Common myeloid progenitor, CD34-positive (primary cell): ENCODE measurements around the gene TENM4.

ENCODE experiments used
- CTCF ChIA-PET: fragments of 350-600 bp; sonication (Branson Sonifier 250); formaldehyde crosslinking; loops from one replicate; lab custom pipeline; 2021; ENCODE audit warnings: antibody characterized with exemption; lab: Charles Lee
- POLR2A ChIA-PET: fragments of 350-600 bp; sonication (Branson Sonifier 250); formaldehyde crosslinking; loops from one replicate; lab custom pipeline; 2021; ENCODE audit warnings: antibody characterized with exemption; lab: Charles Lee
- DNase-seq, 3 donors: peaks; one replicate each; pipeline versions ENCODE4 v3.0.0 to v3.0.0-alpha.2; 2013
- H3K27ac ChIP-seq, 2 experiments: 1 replicate in 1 of 2; 2 replicates in 1 of 2; pipeline ENCODE4 v1.7.0; 2013; ENCODE audit warnings: inconsistent platforms in 2 of 2, low read length in 2 of 2, mild to moderate bottlenecking in 2 of 2, low read depth in 1 of 2, moderate library complexity in 1 of 2; ENCODE audit not compliant: severe bottlenecking in 2 of 2, insufficient read depth in 1 of 2, poor library complexity in 1 of 2
- H3K27me3 ChIP-seq, 5 experiments: replicated peaks in 2 of 5; 1 replicate in 3 of 5; 2 replicates in 2 of 5; pipeline versions ENCODE4 v1.6.1 to v1.7.0; 2013; ENCODE audit warnings: low read length in 4 of 5, mild to moderate bottlenecking in 2 of 5, moderate library complexity in 2 of 5, inconsistent platforms in 1 of 5; ENCODE audit not compliant: insufficient read depth in 5 of 5, control insufficient read depth in 4 of 5
- H3K36me3 ChIP-seq, 4 experiments: 1 replicate in 2 of 4; 2 replicates in 2 of 4; pipeline versions ENCODE4 v1.6.1 to v1.7.0; 2013; ENCODE audit warnings: low read length in 3 of 4, control low read depth in 1 of 4, mild to moderate bottlenecking in 1 of 4; ENCODE audit not compliant: control insufficient read depth in 4 of 4, insufficient read depth in 4 of 4
- H3K4me1 ChIP-seq, 4 experiments: 1 replicate in 3 of 4; 2 replicates in 1 of 4; pipeline versions ENCODE4 v1.6.1 to v1.7.1; 2013; ENCODE audit warnings: low read length in 3 of 4, mild to moderate bottlenecking in 3 of 4, control low read depth in 1 of 4, inconsistent platforms in 1 of 4, moderate library complexity in 1 of 4; ENCODE audit not compliant: control insufficient read depth in 4 of 4, insufficient read depth in 4 of 4; ENCODE audit errors: control extremely low read depth in 1 of 4
- H3K4me3 ChIP-seq, 7 experiments: 1 replicate in 4 of 7; 2 replicates in 3 of 7; pipeline versions ENCODE4 v1.5.1 to v1.7.0; 2013; ENCODE audit warnings: mild to moderate bottlenecking in 7 of 7, low read length in 6 of 7, moderate library complexity in 6 of 7, inconsistent platforms in 2 of 7, low read depth in 2 of 7, control low read depth in 1 of 7; ENCODE audit not compliant: insufficient read depth in 4 of 7, control insufficient read depth in 1 of 7; ENCODE audit errors: extremely low read depth in 1 of 7
- H3K9me3 ChIP-seq, 5 experiments: 1 replicate in 4 of 5; 2 replicates in 1 of 5; pipeline versions ENCODE4 v1.6.1 to v1.7.1; 2013; ENCODE audit warnings: low read length in 4 of 5, mild to moderate bottlenecking in 2 of 5, inconsistent platforms in 1 of 5, low read depth in 1 of 5, moderate library complexity in 1 of 5; ENCODE audit not compliant: control insufficient read depth in 4 of 5, insufficient read depth in 2 of 5; ENCODE audit errors: control extremely low read depth in 1 of 5
- WGBS: methylation state at CpG from one replicate; pipeline ENCODE4 v1.1.5; 2013; ENCODE audit not compliant: insufficient coverage; 5-methylcytosine and 5-hydroxymethylcytosine counted together

The TENM4 gene

DNA sequence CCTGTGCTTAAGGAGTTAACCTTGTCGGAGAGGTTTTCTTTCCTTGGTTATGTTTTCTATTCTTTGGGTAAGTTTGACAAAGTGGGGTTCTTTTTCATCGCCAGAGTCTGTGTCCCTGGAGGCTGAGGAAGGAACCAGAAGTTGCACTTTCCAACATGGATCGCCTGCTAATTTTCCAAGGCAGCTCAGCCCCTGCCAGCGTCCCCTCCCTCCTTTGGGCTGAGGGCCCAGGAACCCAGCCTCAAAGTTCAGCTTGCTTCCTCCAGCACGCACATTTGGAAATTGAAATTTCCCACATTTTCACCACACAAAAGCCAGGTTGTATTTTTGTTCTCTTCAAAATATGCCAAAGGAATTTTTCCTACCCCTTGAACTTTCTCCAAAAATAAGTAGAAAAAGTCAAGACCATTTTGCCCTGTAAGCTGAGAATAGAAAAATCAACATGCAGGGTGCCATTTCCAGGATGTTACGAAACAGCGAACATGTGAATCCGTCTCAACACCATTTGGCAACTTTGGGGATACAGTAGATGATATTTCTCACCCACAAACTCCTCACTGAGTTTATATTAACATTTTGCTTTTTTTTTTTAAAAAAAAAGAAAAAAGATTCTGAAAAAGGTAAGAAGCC, 343.5 kb downstream of the TENM4 start:
- H3K4me1 ChIP-seq, result no peaks in the 10 kb centered on the region
- CTCF ChIA-PET, result interaction anchor here (0.8 to 5.4 kb wide), 3 partner anchors 15 to 452 kb away, joined by 3 to 32 read pairs (median 4); no protein-coding TSS in a partner anchor
- no peak overlapping the region for H3K4me3 ChIP-seq
- no peak for DNase-seq
- peaks cover 0 to 5% (median 0%) of the 10 kb centered on the region in 5 experiments for H3K9me3 ChIP-seq
- POLR2A ChIA-PET, result no interaction called here
- 73% methylated on average over 8 of the region's 8 CpGs for WGBS
- peaks cover 0 to 44% (median 0%) of the 10 kb centered on the region in 5 experiments for H3K27me3 ChIP-seq
- H3K27ac ChIP-seq, result no peak overlapping the region
- no peaks in the 10 kb centered on the region for H3K36me3 ChIP-seq

DNA sequence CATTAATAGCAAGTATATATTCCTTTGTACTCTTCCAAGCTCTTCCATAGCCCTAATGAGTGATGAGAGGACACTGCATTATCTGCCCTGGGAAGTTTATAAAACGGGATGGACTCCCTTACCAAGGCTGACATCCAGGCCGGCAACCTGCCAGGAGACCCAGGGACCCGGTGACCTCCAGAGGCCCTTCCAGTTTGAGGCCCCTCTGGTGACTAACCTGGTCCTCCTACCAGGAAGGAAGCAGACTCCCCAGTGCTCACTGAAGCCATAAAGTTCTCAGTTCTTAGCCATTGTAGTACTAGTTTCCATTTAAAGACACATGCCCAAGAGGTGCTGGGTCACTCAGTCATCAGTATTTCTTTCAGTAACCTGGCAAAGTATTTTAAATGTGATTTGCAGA, 345.4 kb downstream of the TENM4 start:
- Histone ChIP-seq H3K9me3 (peaks cover 0 to 5% (median 0%) of the 10 kb centered on the region in 5 experiments), H3K4me3 (no peak overlapping the region), H3K36me3 (no peaks in the 10 kb centered on the region), H3K27me3 (peaks cover 0 to 49% (median 0%) of the 10 kb centered on the region in 5 experiments), H3K27ac (no peak overlapping the region), H3K4me1 (no peaks in the 10 kb centered on the region)
- DNase-seq, result no peak
- ChIA-PET POLR2A (no interaction called here), CTCF (no interaction called here)
- 64% methylated on average over 3 of the region's 3 CpGs for WGBS

DNA sequence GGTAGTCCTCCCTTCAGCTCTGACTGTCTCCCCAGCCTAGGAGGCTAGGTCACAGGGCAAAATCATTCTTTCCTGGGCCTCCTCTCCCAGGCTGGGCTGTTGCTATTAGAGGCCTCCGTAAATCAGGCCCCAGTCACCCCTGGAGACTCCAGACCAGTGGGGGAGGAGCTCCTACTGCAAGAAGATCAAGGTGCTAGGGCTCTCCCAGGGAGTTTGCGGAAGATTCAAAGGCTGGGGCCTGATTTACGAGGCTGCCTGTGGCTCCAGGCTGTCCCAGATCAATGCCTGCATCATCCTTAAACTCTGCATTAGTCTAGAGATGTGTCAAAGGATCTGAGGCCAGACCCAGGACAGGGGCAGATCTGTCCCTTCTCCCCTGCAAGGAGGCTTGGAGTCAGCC, 346.2 kb downstream of the TENM4 start:
- Histone ChIP-seq H3K4me3 (no peak overlapping the region), H3K9me3 (peaks cover 0 to 5% (median 0%) of the 10 kb centered on the region in 5 experiments), H3K27me3 (peaks cover 0 to 45% (median 0%) of the 10 kb centered on the region in 5 experiments), H3K27ac (no peak overlapping the region), H3K4me1 (no peaks in the 10 kb centered on the region), H3K36me3 (no peaks in the 10 kb centered on the region)
- no peak for DNase-seq
- POLR2A ChIA-PET, result no interaction called here
- CTCF ChIA-PET, result no interaction called here
- 96% methylated on average over 3 of the region's 3 CpGs for WGBS

DNA sequence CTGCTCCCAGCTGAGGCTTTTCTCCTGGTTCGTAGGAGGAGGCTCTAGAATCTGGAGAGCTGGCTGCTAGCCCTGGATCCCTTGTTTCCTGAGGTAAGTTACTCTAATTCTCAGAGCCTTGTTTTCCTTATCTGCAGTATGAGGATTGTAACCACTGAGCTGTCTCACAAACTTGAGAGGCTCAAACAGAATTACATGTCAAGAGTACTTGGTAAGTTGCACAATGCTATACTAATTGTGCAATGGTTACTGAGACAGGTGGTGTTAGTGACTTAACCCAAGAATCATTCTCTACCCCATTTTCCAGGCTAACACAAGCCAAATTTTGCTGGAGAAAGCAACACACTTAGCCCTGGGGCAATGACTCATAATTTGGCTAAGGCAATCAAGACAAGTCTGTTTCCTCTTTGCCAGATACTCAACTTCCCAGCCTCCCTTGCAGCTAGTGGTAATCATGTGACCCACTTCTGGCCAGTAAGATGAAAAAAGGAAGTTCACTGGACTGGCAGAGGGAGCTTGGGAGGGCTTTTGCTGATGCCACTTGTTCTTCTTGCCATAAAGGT, 348.0 kb downstream of the TENM4 start:
- Histone ChIP-seq H3K27ac (no peak overlapping the region), H3K27me3 (peaks cover 0 to 30% (median 0%) of the 10 kb centered on the region in 5 experiments), H3K4me1 (no peaks in the 10 kb centered on the region)

DNA sequence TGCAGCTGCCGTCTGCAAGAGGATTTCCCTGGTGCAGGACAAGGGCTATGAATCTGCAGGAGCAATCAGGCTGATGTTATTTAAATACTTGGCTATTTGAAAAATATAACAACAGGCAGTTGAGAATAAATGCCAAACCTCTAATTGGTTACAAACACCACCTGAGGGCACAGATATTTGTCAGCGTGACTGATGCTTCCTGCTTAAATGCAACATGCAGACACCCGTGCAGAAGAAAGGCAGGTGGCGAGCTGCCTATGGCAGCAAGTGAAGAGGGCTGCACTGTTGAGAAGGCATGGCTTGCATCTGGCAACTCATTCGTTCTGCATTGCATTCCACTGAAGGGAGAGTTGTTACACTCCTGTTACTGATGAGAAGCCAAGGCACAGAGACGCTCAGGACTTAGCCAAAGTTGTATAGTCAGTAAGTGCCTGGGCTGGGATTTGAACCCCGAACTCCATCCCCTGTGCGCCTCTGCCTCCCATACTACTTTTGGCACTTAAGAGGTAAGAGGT, 350.6 kb downstream of the TENM4 start:
- WGBS, result 87% methylated on average over 6 of the region's 8 CpGs
- POLR2A ChIA-PET, result interaction anchor here (0.6 kb wide), 1 partner anchor 367 kb away, joined by 3 read pairs; no protein-coding TSS in a partner anchor
- H3K4me1 ChIP-seq, result no peaks in the 10 kb centered on the region

More for the DNA sequence above, 348.0 kb downstream of the TENM4 start:
- Histone ChIP-seq H3K9me3 (peaks cover 0 to 5% (median 0%) of the 10 kb centered on the region in 5 experiments), H3K36me3 (no peaks in the 10 kb centered on the region), H3K4me3 (no peak overlapping the region)
- WGBS, result 80% methylated on average over 1 of the region's 1 CpG
- DNase-seq, result peak; percentile 8 to 68 (median 58)
- CTCF ChIA-PET, result no interaction called here
- POLR2A ChIA-PET, result no interaction called here

DNA sequence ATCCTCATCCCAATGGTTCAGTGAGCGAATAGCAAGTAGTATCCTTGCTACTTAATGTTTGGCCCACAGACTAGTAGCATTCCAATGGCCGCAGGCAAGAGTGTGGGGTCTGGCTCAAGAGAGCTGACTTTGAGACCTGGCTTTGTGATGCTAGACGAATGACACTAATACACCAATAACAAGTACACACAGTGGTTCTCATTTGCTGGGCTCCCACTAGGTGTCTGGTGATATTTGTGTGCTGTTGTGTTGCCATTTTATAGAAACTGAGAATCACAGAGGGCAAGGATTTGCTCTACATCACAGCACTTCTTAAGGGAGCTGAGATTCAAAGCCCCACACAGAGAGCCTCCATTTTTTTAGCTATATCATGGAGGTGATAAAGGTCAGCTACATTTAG, 351.2 kb downstream of the TENM4 start:
- WGBS, result 100% methylated on average over 2 of the region's 3 CpGs
- no peaks in the 10 kb centered on the region for H3K36me3 ChIP-seq
- H3K4me1 ChIP-seq, result no peaks in the 10 kb centered on the region
- CTCF ChIA-PET, result interaction anchor here (1.5 to 1.6 kb wide), 3 partner anchors 9 to 13 kb away, joined by 3 to 4 read pairs (median 4); no protein-coding TSS in a partner anchor
- no peak overlapping the region for H3K27ac ChIP-seq
- no peak for DNase-seq
- POLR2A ChIA-PET, result interaction anchor here (0.6 kb wide), 1 partner anchor 368 kb away, joined by 3 read pairs; no protein-coding TSS in a partner anchor
- H3K9me3 ChIP-seq, result peaks cover 0 to 5% (median 0%) of the 10 kb centered on the region in 5 experiments
- H3K4me3 ChIP-seq, result no peak overlapping the region
- peaks cover 0 to 19% (median 0%) of the 10 kb centered on the region in 5 experiments for H3K27me3 ChIP-seq

More for the DNA sequence above, 350.6 kb downstream of the TENM4 start:
- no peaks in the 10 kb centered on the region for H3K36me3 ChIP-seq
- H3K9me3 ChIP-seq, result peaks cover 0 to 5% (median 0%) of the 10 kb centered on the region in 5 experiments
- DNase-seq, result no peak
- CTCF ChIA-PET, result interaction anchor here (1.5 to 1.6 kb wide), 2 partner anchors 8 to 9 kb away, joined by 4 read pairs; no protein-coding TSS in a partner anchor
- H3K4me3 ChIP-seq, result no peak overlapping the region
- H3K27me3 ChIP-seq, result peaks cover 0 to 19% (median 0%) of the 10 kb centered on the region in 5 experiments
- H3K27ac ChIP-seq, result no peak overlapping the region
